Ramos (cell line): Measurements from ENCODE around the gene TRPV3.
"Not testable (repeated sequence)": the region's sequence is repeated elsewhere in the genome, so short reads cannot be mapped to it uniquely, and the experiment has no call there.

ENCODE experiments used
- in situ Hi-C: fragments of 300-500 bp; cut with MboI; formaldehyde crosslinking; loops from one replicate; pipeline ENCODE4 v1.14.3; 2022; ENCODE audit warnings: low sequenced_read_pairs; ENCODE audit not compliant: unreplicated experiment

TRPV3 gene

DNA sequence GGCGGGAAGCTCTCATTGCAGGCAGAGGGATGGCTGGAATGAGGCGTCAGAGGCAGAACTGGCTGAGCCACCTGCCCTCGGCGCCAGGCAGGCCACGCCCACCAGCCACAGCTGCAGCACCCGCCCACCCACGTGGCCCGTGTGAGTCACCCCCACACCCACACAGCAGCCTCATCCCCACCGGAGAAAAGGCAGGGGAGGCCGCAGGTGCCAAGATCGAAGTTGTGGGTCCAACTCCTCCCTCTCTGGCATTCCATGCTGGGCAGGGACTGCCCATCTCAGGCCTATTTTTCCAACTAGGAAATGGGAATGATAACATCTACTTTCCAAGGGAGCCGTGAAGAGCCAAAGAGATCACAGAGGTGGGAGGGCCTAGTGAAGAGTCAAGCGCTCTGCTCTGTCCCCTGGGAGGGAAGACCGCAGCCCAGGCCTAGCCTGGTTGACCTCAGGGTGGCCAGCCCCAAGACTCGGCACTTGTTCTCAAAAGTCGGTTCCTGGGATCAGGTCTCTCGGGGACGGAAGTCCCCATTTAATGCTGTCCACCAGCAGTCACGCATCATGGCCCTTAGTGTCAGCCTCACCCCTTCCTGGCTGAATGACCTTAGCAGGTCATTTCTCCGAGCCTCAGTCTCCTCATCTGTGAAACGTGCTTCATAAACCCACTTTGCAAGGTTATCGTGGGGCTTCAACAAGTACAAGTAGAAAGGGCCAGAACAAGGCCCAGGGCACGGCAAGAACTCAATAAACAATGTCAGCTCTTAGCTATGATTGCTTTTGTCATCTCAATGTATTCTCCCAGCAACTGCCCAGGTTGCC, at the start of gene TRPV3:
Gene TRPV3 (minus strand): TSS at position 45 of the 816 bp plus-strand sequence. CDS start 2,962 bp downstream, outside the sequence.
- in situ Hi-C loops: no loop called here

DNA sequence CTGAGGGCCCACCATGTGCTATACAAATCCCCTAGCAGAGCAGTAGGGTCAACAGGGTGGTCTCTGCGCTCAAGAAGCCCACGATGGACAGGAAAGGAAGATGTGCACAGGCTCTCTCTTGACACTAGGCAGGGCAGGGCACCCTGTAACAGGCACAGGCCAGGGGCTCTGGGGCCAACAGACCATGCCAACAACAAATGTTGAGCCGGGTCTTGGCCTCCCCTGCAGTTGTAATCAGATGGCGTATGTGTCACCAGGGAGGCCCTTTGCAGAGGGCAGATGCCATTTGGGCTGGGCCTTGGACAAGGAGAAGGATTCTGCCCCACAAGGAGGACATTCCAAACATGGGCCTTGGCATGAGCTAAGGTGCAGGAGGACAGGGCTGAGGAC, 46.3 kb upstream of the TRPV3 start:
- in situ Hi-C loops: no loop called here

DNA sequence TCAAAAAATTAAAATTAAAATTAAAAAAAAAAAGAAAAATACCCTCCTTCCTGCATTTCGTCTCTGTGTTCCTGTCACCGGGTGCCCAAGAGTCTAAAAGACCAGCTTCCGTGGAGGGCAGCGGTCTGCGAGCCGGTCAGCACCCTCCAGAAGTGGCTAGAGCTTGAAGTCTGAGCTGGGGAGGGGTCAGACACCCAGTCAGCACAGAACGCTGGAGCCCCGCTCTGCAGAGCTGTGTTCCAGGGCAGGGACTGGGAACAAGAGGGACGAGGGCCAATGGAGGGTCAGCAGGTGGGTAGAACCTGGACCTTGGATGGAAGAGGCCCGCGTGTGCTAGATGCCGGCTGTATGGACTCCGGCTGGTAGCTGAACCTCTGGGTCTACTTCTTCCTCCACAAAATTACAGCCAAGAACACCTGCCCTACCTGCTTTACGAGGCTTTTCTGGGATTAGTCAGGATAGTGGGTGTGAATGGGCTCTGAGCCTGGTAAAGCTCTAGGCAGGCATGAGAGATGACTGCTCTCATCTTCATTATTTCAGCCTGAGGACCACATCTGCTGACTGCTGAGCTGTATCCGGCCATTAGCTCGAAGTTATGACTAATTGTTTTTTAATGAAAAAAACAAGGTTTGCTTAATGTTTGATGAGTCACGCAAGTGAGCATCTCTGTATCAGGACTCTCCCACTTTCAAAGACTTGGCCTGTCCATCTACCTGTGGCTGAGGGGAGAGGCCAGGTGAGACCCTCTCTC, 45.7 kb upstream of the TRPV3 start:
- in situ Hi-C loops: no loop called here

GRCh38 chr17:3602499-3602898, 44.9 kb upstream of the TRPV3 start:
- in situ Hi-C loops: no loop called here

DNA sequence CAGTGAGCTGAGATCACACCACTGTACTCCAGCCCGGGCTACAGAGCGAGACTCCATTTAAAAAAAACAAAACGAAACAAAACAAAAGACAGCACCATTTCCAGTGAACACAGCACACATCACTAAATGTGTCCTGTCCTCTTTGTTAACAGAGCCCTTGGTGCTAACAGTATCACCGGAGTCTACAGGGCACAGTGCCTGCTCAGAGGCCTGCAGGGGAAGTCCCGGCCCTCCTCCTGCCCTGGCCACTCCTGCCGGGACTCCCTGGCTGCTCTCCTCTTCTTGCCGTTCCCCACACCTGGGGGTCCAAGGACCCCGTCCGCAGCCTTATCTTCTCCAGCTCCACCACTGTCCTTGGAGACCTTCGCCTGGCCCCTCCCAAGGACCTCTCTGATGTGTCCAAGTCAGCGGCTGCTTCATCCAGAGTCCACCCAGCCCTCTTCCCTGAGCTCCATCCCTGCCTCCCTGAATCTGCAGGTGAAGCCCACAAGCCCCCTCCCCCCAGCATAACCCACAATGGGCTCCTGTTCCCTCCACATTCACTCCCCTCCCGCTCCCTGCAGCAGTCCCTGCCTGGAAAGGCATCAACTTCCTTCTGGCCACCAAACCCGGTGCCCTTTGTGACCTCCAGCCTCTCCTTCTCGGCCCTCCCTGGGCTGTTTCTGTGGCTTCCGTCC, 43.1 kb upstream of the TRPV3 start:
- in situ Hi-C loops: no loop called here

GRCh38 chr17:3598078-3598477, 40.5 kb upstream of the TRPV3 start:
- in situ Hi-C loops: no loop called here

GRCh38 chr17:3596804-3597464, 39.3 kb upstream of the TRPV3 start:
- in situ Hi-C loops: no loop called here

DNA sequence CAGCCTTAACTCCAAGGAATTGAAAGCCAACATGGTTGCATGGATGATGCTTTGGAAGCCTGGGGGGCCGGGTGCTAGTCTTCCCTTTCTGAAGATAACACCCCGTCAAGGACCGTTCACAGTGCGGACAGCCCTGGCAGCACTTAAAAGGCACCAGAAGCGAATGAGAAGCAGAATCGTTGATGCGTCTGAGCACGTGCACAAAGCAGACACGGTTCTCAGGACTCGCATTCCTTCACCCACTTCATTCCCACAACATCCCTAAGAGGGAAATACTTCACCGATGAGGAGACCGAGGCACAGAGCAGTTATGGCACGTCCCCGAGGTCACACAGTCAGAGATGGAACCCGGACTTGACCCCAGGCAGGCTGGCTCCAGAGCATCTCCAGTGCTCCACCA, 37.4 kb upstream of the TRPV3 start:
- in situ Hi-C loops: no loop called here

DNA sequence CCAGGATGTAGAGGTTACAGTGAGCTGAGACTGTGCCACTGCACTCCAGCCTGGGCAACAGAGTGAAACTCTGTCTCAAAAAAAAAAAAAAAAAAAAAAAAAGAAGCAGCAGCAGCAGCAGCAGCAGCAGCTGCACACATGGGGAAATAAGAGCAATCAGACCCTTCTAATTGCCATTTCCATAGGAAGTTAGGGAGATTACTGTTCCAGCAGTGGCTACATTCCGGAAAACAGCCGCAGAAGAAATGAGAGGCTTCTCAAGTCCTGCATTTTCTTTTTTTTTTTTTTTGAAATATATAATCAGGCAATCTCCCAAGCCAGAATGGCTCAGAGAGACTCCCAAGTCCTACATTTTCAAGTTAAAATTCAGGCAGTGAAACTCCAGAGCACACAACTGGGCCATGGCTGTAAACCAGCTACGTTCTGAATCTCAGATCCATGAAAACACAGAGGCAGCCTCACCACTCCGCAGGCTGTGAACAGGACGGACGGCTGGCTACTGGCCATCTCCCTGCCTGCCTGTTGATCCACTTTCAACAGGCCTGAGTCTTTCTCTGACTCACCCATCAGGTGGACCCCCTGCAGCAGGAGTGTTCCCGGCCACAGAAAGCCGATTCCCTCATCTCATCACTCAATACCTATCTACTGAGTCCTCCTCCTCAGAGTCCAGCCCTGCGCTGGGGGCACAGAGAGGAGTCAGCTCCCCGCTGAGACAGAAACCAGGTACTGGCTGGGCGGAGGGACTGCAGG, 36.6 kb upstream of the TRPV3 start:
- in situ Hi-C loops: no loop called here

- in situ Hi-C loops: no loop called here
These were observed 35.8 kb upstream of the TRPV3 start for GRCh38 chr17:3593384-3593783.

DNA sequence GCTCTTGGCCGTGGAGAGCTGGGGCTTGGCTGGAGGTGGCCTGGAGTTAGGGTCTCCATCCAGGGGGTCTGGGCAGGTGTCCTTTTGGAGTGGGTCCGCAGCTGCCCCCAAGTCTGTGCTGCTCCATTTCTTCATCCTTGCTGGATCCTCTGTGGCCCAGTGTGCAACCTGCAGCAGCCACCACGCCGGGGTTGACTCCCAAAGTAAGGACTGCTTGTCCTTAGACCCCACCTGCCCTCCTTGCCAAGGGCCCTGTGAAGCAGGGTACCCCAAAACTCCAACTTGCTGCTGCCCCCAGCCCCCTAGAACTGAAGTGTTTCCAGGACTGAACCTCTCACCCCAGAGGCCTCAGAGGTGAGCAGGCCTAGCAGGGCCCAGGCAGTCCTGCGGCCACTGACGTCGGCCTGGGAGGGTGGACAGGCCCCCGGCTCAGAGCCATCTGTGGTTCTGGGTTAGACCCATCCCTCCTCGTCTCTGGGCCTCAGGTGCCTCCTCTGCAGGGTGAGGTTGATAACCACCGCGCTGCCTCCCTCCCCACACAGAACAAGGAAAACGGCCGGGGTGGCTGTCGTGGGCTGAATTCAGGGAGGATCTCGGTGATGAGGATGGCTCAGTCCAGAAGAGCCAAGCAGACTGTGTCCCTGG, 34.7 kb upstream of the TRPV3 start:
- in situ Hi-C loops: no loop called here

DNA sequence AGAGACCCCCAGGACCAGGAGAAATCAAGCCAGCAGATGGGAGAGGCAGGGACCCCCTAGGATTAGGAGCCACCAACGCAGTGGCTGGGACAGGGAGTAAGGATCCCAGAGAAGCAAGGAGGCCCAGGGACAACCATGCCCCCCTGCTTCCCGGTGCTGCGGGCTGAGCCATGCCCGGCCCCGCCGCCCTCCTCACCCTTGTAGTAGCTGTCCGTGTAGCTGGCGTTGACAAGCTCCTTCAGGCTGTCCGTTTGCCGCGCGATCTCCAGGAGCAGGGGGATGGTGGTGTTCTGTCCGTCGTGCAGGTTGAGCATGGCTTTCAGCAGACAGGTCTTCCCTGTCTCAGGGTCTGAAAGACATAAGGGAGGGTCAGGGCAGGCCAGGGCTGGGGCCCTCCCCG, 33.2 kb upstream of the TRPV3 start:
- in situ Hi-C loops: no loop called here

DNA sequence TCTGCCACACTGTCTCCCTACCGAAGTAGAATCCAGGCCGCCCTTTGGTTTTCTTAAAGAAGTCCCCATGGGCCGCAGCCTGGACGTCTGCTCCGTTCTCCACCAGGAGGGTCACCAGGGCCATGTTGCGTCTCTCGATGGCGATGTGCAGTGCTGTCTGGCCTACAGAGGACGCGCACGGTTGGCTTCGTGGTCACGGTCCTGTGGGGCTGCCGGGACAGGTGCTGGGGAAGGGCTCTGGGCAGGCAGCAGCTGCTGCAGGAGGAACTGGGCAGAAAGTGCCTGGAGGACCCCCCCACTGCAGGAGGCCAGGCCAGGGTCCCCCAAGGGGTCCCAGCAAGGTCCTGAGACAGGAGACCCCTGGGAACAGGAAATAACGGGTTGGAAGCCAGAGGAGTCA, 32.6 kb upstream of the TRPV3 start:
- in situ Hi-C loops: no loop called here

GRCh38 chr17:3589784-3590183, 32.2 kb upstream of the TRPV3 start:
- in situ Hi-C loops: no loop called here

DNA sequence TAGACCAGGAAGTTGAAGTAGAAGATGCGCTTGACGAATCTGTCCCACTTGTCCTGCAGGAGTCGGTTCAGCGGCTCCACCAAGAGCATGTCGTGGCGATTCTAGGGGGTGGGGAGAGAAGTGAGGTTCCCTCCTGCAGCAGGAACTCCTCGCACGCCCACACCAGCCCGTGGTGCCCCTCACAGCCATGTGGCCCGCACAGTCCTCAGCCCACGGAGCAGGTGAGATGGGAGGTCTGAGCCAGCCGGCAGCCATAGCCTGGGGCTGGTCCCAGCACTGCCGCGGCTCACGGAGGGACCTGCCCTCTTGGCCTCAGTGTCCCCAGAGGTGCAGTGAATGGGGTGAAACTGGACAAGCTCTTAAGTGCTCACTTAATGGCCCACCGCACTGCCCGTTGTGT, 28.2 kb upstream of the TRPV3 start:
- in situ Hi-C loops: no loop called here

DNA sequence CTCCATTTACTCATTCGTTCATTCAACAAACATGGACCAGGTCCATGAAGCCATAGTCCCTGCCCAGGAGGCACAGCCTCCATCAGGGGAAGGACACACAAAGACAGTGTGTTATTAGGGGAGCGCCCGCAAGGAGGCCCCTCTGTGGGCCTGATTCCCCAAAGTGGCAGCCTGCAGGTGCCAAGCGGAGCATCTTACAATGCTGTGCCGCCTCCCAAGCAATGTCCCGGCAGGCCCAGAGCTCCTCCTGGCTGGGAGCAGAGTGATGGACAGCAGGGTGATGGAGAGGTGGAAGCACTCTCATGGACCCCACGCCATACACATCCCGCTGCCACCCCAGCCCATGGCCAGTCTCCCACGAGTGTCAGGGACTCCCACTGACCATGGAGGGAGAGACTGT, 25.8 kb upstream of the TRPV3 start:
- in situ Hi-C loops: no loop called here

DNA sequence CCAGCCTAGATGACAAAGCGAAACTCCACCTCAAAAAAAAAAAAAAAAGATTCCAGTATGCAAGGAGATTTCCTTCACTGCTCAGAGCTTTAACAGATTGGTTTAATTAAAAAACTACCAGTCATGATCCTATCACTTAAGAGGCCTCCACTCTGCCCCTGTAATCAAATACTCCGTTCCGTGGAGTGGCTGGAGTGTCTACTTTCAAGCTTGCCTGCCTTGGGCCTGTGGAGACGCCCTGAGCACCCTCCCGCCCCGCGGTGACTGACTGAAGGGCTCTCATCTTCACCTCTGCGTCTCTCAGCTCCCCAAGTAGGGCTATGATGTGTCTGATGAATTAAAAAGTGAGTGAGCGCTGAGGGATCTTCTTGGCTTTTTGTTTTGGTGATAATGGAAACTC, 25.3 kb upstream of the TRPV3 start:
- in situ Hi-C loops: no loop called here

- in situ Hi-C loops: not testable (repeated sequence)
These were observed 21.1 kb upstream of the TRPV3 start for GRCh38 chr17:3578667-3579066.

GRCh38 chr17:3576970-3577369, 19.4 kb upstream of the TRPV3 start:
- in situ Hi-C loops: no loop called here
